ENCODE data around the gene AUH. TPM values are rescaled to one million over a fixed set of nuclear protein-coding genes. Genes with fewer than 3 reads are reported as not detected.
A peak's percentile ranks its signal among the peaks of the same experiment; 100 is the strongest.

The AUH gene
- total and polyA plus RNA-seq, 10 of the 15 experiments (the other 5 are each of a cell fraction or from before 2014, with no cell fraction given) = 1.7 to 7.3 (median 4.6) TPM

DNA sequence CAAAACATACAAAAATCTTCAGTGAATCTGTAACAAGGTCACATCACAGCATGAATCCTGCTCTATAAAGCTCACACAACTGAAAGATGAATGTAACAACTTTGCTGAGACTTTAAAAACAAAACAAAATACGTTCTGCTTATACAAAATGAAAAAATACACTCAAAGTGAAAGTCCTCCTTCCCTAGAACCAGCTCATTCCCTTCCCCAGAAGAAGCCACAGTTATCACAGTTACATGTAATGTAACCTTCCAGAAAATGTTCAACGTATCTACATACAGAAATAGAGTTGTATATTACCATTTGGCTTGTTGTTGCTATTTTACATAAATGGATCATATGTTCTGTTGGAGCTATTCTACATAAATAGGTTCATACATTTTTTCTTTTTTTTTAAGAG, 2.6 kb downstream of the AUH start (continued):
- TF ChIP-seq ASH2L (IDR thresholded peaks at IDR 0.05; ENCODE audit: borderline replicate concordance, low read depth) = no peak
- TF ChIP-seq WRNIP1 (IDR thresholded peaks at IDR 0.05; ENCODE audit: borderline replicate concordance, low read depth, low read length) = no peak
- TF ChIP-seq STAT3 (IDR thresholded peaks at IDR 0.05; ENCODE audit: low read depth, low read length) = no peak
- TF ChIP-seq MYC (IDR thresholded peaks at IDR 0.05; ENCODE audit: insufficient read depth, insufficient read length, insufficient replicate concordance, low read length, severe bottlenecking) = no peak
- no peak for TF ChIP-seq MTA3 (IDR thresholded peaks at IDR 0.05; ENCODE audit: borderline replicate concordance, low read length)
- peak; percentile 45; the same call in 1 of the 2 replicates for TF ChIP-seq EED (IDR thresholded peaks at IDR 0.05; ENCODE audit: low read depth)
- TF ChIP-seq POLR2AphosphoS2 (IDR thresholded peaks at IDR 0.05; ENCODE audit: low read depth, low read length) = no peak
- no peak for TF ChIP-seq SMC3 (IDR thresholded peaks at IDR 0.05; ENCODE audit: borderline replicate concordance, low read length)
- no peak for TF ChIP-seq SP1 (IDR thresholded peaks at IDR 0.05; ENCODE audit: low read depth, low read length)
- no peak for TF ChIP-seq POLR2A (IDR thresholded peaks at IDR 0.05; ENCODE audit: low read depth, low read length)
- TF ChIP-seq CREM (IDR thresholded peaks at IDR 0.05; ENCODE audit: low read depth) = peak; percentile 55; the same call in 1 of the 2 replicates
- TF ChIP-seq, protein P1, sequence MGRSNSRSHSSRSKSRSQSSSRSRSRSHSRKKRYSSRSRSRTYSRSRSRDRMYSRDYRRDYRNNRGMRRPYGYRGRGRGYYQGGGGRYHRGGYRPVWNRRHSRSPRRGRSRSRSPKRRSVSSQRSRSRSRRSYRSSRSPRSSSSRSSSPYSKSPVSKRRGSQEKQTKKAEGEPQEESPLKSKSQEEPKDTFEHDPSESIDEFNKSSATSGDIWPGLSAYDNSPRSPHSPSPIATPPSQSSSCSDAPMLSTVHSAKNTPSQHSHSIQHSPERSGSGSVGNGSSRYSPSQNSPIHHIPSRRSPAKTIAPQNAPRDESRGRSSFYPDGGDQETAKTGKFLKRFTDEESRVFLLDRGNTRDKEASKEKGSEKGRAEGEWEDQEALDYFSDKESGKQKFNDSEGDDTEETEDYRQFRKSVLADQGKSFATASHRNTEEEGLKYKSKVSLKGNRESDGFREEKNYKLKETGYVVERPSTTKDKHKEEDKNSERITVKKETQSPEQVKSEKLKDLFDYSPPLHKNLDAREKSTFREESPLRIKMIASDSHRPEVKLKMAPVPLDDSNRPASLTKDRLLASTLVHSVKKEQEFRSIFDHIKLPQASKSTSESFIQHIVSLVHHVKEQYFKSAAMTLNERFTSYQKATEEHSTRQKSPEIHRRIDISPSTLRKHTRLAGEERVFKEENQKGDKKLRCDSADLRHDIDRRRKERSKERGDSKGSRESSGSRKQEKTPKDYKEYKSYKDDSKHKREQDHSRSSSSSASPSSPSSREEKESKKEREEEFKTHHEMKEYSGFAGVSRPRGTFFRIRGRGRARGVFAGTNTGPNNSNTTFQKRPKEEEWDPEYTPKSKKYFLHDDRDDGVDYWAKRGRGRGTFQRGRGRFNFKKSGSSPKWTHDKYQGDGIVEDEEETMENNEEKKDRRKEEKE (IDR thresholded peaks at IDR 0.05) = no peak
- TF ChIP-seq GABPA (IDR thresholded peaks at IDR 0.05; ENCODE audit: low read depth) = no peak
- TF ChIP-seq SMAD1 (IDR thresholded peaks at IDR 0.05; ENCODE audit: low read depth, partially characterized antibody) = no peak
- no peak for TF ChIP-seq RBBP5 (conservative IDR thresholded peaks at IDR 0.05)
- no peak for TF ChIP-seq NR2F1 (conservative IDR thresholded peaks at IDR 0.05)
- no peak for TF ChIP-seq GATAD2B (conservative IDR thresholded peaks at IDR 0.05; ENCODE audit: low read depth)
- no peak for TF ChIP-seq RFX5 (IDR thresholded peaks at IDR 0.05; ENCODE audit: low read depth, low read length)
- no peak for TF ChIP-seq NFXL1 (IDR thresholded peaks at IDR 0.05; ENCODE audit: borderline replicate concordance)
- peak; percentile 54; the same call in 1 of the 2 replicates for TF ChIP-seq MEF2A (IDR thresholded peaks at IDR 0.05; ENCODE audit: insufficient read depth, low read depth, low read length)
- no peak for TF ChIP-seq PAX8 (IDR thresholded peaks at IDR 0.05)
- no peak for TF ChIP-seq ESRRA (IDR thresholded peaks at IDR 0.05; ENCODE audit: low read length)
- TF ChIP-seq ZSCAN29 (IDR thresholded peaks at IDR 0.05) = no peak
- TF ChIP-seq, protein P2, sequence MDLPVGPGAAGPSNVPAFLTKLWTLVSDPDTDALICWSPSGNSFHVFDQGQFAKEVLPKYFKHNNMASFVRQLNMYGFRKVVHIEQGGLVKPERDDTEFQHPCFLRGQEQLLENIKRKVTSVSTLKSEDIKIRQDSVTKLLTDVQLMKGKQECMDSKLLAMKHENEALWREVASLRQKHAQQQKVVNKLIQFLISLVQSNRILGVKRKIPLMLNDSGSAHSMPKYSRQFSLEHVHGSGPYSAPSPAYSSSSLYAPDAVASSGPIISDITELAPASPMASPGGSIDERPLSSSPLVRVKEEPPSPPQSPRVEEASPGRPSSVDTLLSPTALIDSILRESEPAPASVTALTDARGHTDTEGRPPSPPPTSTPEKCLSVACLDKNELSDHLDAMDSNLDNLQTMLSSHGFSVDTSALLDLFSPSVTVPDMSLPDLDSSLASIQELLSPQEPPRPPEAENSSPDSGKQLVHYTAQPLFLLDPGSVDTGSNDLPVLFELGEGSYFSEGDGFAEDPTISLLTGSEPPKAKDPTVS (IDR thresholded peaks at IDR 0.05; ENCODE audit: low read depth, low read length) = no peak
- TF ChIP-seq TCF12 (IDR thresholded peaks at IDR 0.05; ENCODE audit: low read depth, low read length) = no peak
- TF ChIP-seq, protein P3, sequence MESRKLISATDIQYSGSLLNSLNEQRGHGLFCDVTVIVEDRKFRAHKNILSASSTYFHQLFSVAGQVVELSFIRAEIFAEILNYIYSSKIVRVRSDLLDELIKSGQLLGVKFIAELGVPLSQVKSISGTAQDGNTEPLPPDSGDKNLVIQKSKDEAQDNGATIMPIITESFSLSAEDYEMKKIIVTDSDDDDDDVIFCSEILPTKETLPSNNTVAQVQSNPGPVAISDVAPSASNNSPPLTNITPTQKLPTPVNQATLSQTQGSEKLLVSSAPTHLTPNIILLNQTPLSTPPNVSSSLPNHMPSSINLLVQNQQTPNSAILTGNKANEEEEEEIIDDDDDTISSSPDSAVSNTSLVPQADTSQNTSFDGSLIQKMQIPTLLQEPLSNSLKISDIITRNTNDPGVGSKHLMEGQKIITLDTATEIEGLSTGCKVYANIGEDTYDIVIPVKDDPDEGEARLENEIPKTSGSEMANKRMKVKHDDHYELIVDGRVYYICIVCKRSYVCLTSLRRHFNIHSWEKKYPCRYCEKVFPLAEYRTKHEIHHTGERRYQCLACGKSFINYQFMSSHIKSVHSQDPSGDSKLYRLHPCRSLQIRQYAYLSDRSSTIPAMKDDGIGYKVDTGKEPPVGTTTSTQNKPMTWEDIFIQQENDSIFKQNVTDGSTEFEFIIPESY (IDR thresholded peaks at IDR 0.05) = no peak
- no peak for TF ChIP-seq TCF3 (IDR thresholded peaks at IDR 0.05; ENCODE audit: borderline replicate concordance, insufficient read depth, low read depth, low read length)
